ENCODE measurements around the gene SEMA6A. TPM values are rescaled to one million over a fixed set of nuclear protein-coding genes. Genes with fewer than 3 reads are reported as not detected.

SEMA6A gene
- total and polyA plus RNA-seq, 4 donors: 3.7 to 11.4 (median 5.6) TPM

GRCh38 chr5:116449458-116449857 is 125.2 kb downstream of the SEMA6A start (continued):
- TF ChIP-seq REST (IDR thresholded peaks at IDR 0.05) (no peak), GABPA (IDR thresholded peaks at IDR 0.05 in 1 of 2, conservative IDR thresholded peaks at IDR 0.05 in 1 of 2) (no peak), YY1 (IDR thresholded peaks at IDR 0.05) (no peak)

- no peaks in the 10 kb centered on the region for H3K9me3 ChIP-seq (ENCODE audit: control insufficient read depth in 4 of 4, low read length in 3 of 4)
- TF ChIP-seq SP1 (IDR thresholded peaks at IDR 0.05): no peak
- TF ChIP-seq RAD21 (IDR thresholded peaks at IDR 0.05): no peak
- no peak for TF ChIP-seq FOXA1 (IDR thresholded peaks at IDR 0.05)
- TF ChIP-seq YY1 (IDR thresholded peaks at IDR 0.05): no peak
- TF ChIP-seq GABPA (IDR thresholded peaks at IDR 0.05 in 1 of 2, conservative IDR thresholded peaks at IDR 0.05 in 1 of 2): no peak
- TF ChIP-seq RXRA (IDR thresholded peaks at IDR 0.05): no peak
- TF ChIP-seq TAF1 (conservative IDR thresholded peaks at IDR 0.05): no peak
- no peak for TF ChIP-seq CTCF (IDR thresholded peaks at IDR 0.05; ENCODE audit: low read depth, low read length, missing input control)
- no peak for TF ChIP-seq ZBTB33 (IDR thresholded peaks at IDR 0.05)
- TF ChIP-seq ATF3 (IDR thresholded peaks at IDR 0.05): no peak
- no peak for TF ChIP-seq EGR1 (IDR thresholded peaks at IDR 0.05; ENCODE audit: low read depth in 2 of 2)
- TF ChIP-seq HNF4A (conservative IDR thresholded peaks at IDR 0.05): no peak
- TF ChIP-seq NR2F2 (IDR thresholded peaks at IDR 0.05): no peak
- H3K9ac ChIP-seq (ENCODE audit: low read depth in 1 of 2, low read length in 2 of 2): no peak overlapping the region
- no peaks in the 10 kb centered on the region for H3K4me1 ChIP-seq (ENCODE audit: control insufficient read depth in 4 of 4, insufficient read depth in 4 of 4, low read length in 3 of 4)
- no peaks in the 10 kb centered on the region for H3K27me3 ChIP-seq (ENCODE audit: control insufficient read depth in 4 of 4, insufficient read depth in 4 of 4, low read length in 3 of 4)
- DNase-seq (ENCODE audit: low spot score): no peak
- 88% methylated on average over 5 of the region's 5 CpGs for WGBS
- no peak overlapping the region for H3K4me3 ChIP-seq (ENCODE audit: low read depth in 1 of 3, low read length in 3 of 3)
- H3K27ac ChIP-seq (ENCODE audit: low read depth in 1 of 2, low read length in 2 of 2): no peak overlapping the region
- peaks cover 0 to 4% (median 0%) of the 10 kb centered on the region in 4 donors for H3K36me3 ChIP-seq (ENCODE audit: control insufficient read depth in 4 of 4, insufficient read depth in 3 of 4, low read depth in 1 of 4, low read length in 3 of 4)
Measured at GRCh38 chr5:116448870-116449427, 125.7 kb downstream of the SEMA6A start.

All from liver (tissue), 9 donors.